Activated naive CD4-positive, alpha-beta T cell treated with Interleukin-2 at 50 U/mL for 16 hours (primary cell): ENCODE results near the gene C9orf72.
"Not testable (repeated sequence)": the region's sequence is repeated elsewhere in the genome, so short reads cannot be mapped to it uniquely, and the experiment has no call there.

Source experiments
- DNase-seq: peaks from one replicate; pipeline ENCODE4 v3.0.0-alpha.2; 2020

The C9orf72 gene

DNA sequence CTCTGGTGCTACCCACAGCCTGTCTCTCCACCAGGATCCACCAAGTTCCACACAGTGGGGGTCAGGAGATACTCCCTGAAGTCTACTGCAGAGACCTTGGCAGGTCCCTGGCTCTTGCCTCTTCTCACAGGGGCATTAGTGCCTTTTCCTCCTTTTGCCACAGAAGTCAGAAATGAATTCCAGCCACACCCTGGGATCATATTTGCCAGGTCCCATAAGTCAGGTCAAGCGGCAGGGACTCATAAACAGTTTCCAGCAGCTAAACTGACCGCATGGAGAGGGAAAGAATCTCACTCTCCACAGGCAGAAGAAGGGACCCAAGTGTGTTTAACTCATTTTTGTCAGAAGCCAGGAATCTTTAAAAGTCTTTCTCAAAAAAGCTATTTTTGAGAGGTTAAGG lies 62.5 kb downstream of the C9orf72 start:
- no peak for DNase-seq

DNA sequence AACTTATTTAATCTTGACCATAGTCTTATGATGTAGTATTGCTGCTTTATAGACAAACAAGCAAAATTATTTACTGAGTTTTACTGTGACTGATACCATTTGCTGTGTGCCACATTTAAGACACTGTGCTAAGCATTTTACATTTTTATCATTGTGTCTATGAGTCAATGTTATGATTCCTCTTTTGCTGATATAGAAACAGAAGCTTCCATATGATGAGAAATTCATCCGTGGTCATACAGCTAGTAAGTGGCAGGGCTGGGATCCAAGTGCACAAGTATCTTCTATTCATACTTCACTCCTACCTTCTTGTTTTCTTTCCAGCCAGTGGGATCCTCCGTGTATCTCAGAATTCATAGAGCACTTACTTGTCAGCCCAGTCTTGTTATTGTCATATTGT lies 66.3 kb downstream of the C9orf72 start:
- no peak for DNase-seq

DNA sequence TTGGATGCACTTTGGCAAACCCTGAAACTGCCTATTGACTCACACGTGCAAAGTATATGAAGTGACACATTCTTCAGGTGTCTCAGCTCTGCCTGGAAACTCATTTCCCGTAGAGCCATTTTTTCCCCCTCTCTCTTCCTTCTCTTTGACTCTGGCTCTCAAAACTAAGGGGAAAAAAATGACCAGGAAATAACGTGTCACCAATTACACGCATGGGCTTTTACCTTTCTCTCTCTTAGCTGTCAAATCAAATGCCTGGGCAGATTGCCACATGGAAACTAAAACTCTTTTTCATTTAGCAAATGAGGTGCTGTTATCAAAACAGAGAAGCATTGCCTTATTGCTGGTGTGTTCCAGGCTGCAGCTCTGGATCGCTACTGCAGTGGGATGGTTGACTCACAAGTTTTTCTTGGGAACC lies 67.5 kb downstream of the C9orf72 start:
- DNase-seq: no peak

DNA sequence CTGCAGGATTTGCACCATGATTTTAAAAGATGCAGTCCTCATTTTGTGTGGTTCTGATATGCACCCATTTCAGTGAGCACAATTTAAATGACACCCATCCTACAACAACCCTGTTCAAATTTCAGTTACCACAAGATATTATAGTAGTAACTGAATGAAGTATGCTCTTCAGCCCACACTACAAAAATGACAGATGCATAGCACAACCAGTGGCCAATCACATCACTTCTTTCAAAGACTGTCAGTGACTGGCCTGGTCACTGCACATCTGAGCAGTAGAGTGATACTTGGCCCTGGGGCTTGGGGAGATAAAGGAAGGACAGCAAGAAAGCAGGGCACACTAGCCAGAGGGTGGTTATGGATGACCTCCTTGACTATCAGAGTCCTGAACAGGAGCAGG lies 69.0 kb downstream of the C9orf72 start:
- DNase-seq: no peak

DNA sequence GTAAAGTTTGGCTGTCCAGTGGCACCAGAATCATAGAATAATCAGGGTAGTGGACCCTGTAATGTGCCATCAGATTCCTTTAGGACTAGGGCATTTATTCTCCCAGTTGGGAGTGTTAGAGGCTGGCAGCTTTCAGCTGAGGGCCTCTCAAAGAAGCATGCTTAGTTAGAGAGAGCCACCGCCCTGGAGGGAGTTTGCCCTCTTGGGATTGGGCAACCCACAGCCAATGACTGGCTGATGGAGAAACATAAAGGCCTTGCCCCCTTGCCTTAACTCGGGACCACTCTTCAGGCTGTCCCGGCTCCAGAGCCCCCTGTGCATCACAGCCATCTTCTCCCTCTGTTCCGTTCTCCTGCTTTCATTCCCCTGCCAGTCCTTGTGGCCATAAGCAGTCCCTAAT lies 69.7 kb downstream of the C9orf72 start:
- DNase-seq: no peak

DNA sequence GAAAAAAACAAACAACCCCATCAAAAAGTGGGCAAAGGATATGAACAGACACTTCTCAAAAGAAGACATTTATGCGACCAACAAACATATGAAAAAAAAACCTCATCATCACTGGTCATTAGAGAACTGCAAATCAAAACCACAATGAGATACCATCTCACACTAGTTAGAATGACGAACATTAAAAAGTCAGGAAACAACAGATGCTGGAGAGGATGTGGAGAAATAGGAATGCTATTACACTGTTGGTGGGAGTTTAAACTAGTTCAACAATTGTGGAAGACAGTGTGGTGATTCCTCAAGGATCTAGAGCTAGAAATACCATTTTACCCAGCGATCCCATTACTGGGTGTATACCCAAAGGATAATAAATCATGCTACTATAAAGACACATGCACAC lies 72.4 kb downstream of the C9orf72 start:
- DNase-seq: not testable (repeated sequence)

DNA sequence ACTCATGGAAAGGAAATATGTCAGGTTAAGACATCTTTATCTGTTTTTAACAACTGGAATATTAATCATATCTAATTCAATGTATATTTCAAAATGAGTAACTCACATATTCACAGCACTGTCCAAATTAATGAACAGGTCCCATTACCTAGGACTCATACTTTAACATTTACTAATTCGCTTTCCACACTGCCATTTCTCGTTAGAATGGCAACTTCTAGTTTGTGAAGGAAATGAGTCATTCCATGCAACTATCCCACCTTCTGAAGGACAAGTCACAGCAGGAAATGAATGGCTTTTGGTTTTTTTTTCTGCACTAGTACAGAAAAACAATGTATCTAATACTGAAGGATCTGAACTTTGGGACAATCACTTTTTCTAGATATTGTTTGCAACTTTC lies 73.8 kb downstream of the C9orf72 start:
- DNase-seq: no peak

DNA sequence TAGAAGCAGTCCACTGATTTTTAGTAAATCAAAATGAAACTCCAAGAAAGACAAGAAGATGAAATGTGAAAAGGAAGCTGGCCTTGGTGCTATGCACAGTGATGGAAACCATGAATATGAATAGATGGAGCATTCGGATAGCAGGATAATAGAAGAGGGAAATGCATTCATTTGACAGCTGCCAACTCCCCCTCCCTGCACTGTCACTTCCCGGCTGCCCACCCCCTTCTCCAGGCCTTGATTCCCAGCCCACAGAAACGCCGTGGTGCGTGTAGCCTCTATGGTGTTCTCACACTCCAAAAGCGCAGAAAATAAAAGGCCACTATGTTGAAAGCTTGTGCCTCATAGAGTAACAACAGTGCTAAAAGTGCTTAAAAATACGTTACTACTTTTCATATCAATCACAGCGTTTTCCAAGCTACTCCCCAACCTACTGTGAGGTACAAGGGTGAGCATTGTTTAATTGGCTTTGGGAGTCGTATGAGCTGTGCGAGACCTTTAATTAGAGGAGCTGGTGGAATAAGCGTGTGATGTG lies 75.3 kb downstream of the C9orf72 start:
- no peak for DNase-seq
